Measurements from ENCODE around the gene LLCFC1.

- TF ChIP-seq CTCF (IDR thresholded peaks at IDR 0.05; ENCODE audit: borderline replicate concordance, extremely low read depth, low read length, poor library complexity, severe bottlenecking) = no peak
- TF ChIP-seq EZH2 (IDR thresholded peaks at IDR 0.05; ENCODE audit: borderline replicate concordance, low read depth, low read length, severe bottlenecking) = no peak
These were observed 26.2 kb upstream of the LLCFC1 start for GRCh38 chr7:142913051-142913450.

Measured in DND-41 (cell line).